ENCODE data around the gene ASCC2. TPM values are rescaled to one million over a fixed set of nuclear protein-coding genes. Genes with fewer than 3 reads are reported as not detected.

ASCC2 gene
- total RNA-seq, 6 experiments from 2014 or later, result 41.2 to 56.1 (median 47.4) TPM

DNA sequence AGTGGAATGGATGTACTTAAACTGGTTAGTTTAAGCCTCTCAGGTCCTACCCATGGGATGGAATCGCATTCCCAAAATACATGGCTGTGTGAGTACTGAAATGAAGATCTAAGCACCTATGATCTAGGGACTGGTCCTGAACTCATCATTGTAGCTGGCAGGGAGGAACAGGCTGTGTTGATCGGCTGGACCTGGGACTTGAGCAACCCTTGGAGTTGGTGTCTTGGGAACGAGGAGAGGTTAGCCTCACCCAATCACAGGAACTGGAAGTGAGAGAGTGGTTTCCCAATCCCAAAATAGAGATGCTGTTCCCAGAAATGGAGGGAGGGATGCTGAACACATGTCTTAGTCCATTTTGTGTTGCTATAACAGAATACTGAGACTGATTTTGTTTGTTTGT is 16.4 kb upstream of the ASCC2 start:
- H3K4me1 ChIP-seq, result no peaks in the 10 kb centered on the region
- H3K4me3 ChIP-seq, result no peak overlapping the region
- WGBS (ENCODE audit: insufficient coverage, low coverage, low lambda C conversion rate, missing lambda C conversion rate), result 90% methylated on average over 1 of the region's 3 CpGs
- intact Hi-C loops (cut with DNase I), result no loop called here
- H3K36me3 ChIP-seq, result no peaks in the 10 kb centered on the region
- no peaks in the 10 kb centered on the region for H3K27me3 ChIP-seq
- H3K9me3 ChIP-seq, result no peaks in the 10 kb centered on the region
- H3K27ac ChIP-seq, result no peak overlapping the region
- peak in 1 of 3 donors; percentile 12 for DNase-seq
- ATAC-seq, result no peak
- TF ChIP-seq, protein P1, sequence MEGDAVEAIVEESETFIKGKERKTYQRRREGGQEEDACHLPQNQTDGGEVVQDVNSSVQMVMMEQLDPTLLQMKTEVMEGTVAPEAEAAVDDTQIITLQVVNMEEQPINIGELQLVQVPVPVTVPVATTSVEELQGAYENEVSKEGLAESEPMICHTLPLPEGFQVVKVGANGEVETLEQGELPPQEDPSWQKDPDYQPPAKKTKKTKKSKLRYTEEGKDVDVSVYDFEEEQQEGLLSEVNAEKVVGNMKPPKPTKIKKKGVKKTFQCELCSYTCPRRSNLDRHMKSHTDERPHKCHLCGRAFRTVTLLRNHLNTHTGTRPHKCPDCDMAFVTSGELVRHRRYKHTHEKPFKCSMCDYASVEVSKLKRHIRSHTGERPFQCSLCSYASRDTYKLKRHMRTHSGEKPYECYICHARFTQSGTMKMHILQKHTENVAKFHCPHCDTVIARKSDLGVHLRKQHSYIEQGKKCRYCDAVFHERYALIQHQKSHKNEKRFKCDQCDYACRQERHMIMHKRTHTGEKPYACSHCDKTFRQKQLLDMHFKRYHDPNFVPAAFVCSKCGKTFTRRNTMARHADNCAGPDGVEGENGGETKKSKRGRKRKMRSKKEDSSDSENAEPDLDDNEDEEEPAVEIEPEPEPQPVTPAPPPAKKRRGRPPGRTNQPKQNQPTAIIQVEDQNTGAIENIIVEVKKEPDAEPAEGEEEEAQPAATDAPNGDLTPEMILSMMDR (IDR thresholded peaks at IDR 0.05), result no peak
- no peak for TF ChIP-seq POLR2A (IDR thresholded peaks at IDR 0.05)

DNA sequence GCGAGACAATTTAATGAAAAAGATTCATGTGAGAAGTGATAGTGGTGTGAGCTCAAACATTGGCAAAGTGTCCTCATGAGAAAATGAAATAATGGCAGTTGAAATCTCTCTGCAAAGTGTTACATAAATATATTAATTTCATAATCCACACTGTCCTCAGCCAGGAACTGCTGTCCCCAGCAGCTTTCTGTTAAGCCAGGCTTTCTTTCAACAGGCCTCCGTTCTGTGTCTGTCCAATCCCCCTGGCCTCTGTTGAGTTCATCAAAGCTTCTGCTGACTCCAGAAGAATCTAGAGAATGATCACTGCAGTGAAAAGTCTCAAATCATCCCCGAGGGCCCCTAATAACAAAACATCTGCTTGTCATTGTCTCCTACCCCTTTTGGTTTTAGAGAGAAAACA is 10.0 kb upstream of the ASCC2 start:
- no peak for TF ChIP-seq POLR2A (IDR thresholded peaks at IDR 0.05)
- TF ChIP-seq, protein P1 (IDR thresholded peaks at IDR 0.05), result no peak
- no peak overlapping the region for H3K27ac ChIP-seq
- 56% methylated on average over 3 of the region's 3 CpGs for WGBS (ENCODE audit: insufficient coverage, low coverage, low lambda C conversion rate, missing lambda C conversion rate)

DNA sequence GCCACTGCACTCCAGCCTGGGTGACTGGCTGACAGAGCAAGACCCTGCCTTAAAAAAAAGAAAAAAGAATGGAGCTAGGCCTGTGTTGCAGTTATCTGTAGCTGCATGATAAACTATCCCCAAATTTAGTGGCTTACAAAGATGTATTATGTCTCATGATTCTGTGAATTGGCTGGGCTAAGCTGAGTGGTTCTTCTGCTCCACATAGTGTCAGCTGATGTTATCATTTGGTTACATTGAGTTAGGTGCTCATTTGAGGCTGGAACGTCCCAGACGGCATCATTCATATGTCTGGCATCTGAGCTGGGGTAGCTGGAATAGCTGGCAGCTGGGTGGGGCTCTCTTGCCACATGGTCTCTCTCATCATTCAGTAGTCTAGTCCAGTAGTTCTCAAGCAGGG is 8.2 kb upstream of the ASCC2 start:
- Histone ChIP-seq H3K27ac (no peak overlapping the region), H3K36me3 (no peaks in the 10 kb centered on the region), H3K4me1 (no peaks in the 10 kb centered on the region), H3K4me3 (no peak overlapping the region), H3K9me3 (no peaks in the 10 kb centered on the region), H3K27me3 (no peaks in the 10 kb centered on the region)
- WGBS (ENCODE audit: insufficient coverage, low coverage, low lambda C conversion rate, missing lambda C conversion rate), result 80% methylated on average over 1 of the region's 2 CpGs
- DNase-seq, result no peak
- intact Hi-C loops (cut with DNase I), result no loop called here
- TF ChIP-seq, protein P1 (IDR thresholded peaks at IDR 0.05), result no peak
- TF ChIP-seq POLR2A (IDR thresholded peaks at IDR 0.05), result no peak
- ATAC-seq, result no peak

More for the DNA sequence above, 10.0 kb upstream of the ASCC2 start:
- Histone ChIP-seq H3K27me3 (no peaks in the 10 kb centered on the region), H3K36me3 (no peaks in the 10 kb centered on the region), H3K4me3 (no peak overlapping the region), H3K9me3 (no peaks in the 10 kb centered on the region), H3K4me1 (no peaks in the 10 kb centered on the region)
- ATAC-seq, result no peak
- no peak for DNase-seq
- intact Hi-C loops (cut with DNase I), result no loop called here

DNA sequence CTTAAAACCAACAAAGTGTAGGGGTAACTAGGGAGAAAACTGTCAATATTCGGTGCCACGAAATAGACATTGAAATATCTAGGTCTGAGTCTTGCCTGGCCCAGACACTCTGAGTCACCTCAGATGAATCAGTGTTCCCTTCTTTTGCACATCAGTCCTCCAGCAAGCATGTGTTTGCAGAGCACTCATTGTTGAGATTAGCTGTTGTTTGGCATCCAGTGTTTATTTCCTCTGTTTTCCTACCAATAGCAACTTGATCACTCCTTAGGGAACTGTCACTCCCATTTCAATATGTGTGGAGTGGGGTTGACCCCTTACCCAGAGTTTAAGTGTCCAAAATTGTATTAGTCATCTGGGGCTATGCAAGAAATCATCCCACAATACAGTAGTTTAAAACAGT is 4.7 kb upstream of the ASCC2 start:
- Histone ChIP-seq H3K4me1 (no peaks in the 10 kb centered on the region), H3K36me3 (no peaks in the 10 kb centered on the region), H3K27ac (no peak overlapping the region), H3K27me3 (no peaks in the 10 kb centered on the region), H3K4me3 (no peak overlapping the region), H3K9me3 (no peaks in the 10 kb centered on the region)
- DNase-seq, result no peak
- intact Hi-C loops (cut with DNase I), result no loop called here
- 75% methylated on average over 2 of the region's 2 CpGs for WGBS (ENCODE audit: insufficient coverage, low coverage, low lambda C conversion rate, missing lambda C conversion rate)
- TF ChIP-seq POLR2A (IDR thresholded peaks at IDR 0.05), result no peak
- TF ChIP-seq, protein P1 (IDR thresholded peaks at IDR 0.05), result no peak
- ATAC-seq, result no peak

DNA sequence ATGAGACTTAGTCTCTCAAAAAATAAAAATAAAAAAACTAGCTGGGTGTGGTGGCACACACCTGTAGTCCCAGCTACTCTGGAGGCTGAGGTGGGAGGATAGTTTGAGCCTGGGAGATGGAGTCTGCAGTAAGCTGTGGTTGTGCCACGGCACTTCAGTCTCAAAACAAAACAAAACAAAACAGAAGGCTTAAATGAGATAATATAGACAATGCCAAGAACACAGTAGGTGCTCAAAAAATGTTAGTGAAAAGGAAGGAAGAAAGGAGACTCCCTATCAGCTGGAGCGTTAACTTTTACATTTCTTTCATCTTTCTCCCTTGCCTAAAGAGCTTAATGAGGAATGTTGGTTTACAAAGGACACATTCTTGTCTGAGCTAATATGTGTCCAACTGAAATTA is 4.1 kb upstream of the ASCC2 start:
- WGBS (ENCODE audit: insufficient coverage, low coverage, low lambda C conversion rate, missing lambda C conversion rate), result 64% methylated on average over 2 of the region's 2 CpGs
- Histone ChIP-seq H3K4me1 (peaks cover 0 to 5% (median 0%) of the 10 kb centered on the region in 4 donors), H3K36me3 (no peaks in the 10 kb centered on the region), H3K27me3 (no peaks in the 10 kb centered on the region), H3K27ac (no peak overlapping the region), H3K4me3 (no peak overlapping the region), H3K9me3 (no peaks in the 10 kb centered on the region)
- DNase-seq (no peak), ATAC-seq (no peak)
- intact Hi-C loops (cut with DNase I), result no loop called here
- TF ChIP-seq, protein P1 (IDR thresholded peaks at IDR 0.05), result no peak
- TF ChIP-seq POLR2A (IDR thresholded peaks at IDR 0.05), result no peak
